ENCODE data around the gene CSH2.
"Not testable (repeated sequence)": the region's sequence is repeated elsewhere in the genome, so short reads cannot be mapped to it uniquely, and the experiment has no call there.

CSH2 gene

GRCh38 chr17:63873577-63873976 is at the start of gene CSH2:
Gene CSH2 (minus strand): TSS chr17:63873677. CDS start chr17:63873614, 63 bp downstream.
- DNase-seq (ENCODE audit: low read depth): not testable (repeated sequence)

- not testable (repeated sequence) for DNase-seq (ENCODE audit: low read depth)
Observed at GRCh38 chr17:63922402-63922801, 48.9 kb upstream of the CSH2 start.

GRCh38 chr17:63920779-63921178 is 47.3 kb upstream of the CSH2 start:
- not testable (repeated sequence) for DNase-seq (ENCODE audit: low read depth)

- DNase-seq (ENCODE audit: low read depth): not testable (repeated sequence)
Observed at GRCh38 chr17:63920050-63920449, 46.6 kb upstream of the CSH2 start.

GRCh38 chr17:63919311-63919723 is 45.8 kb upstream of the CSH2 start:
- peak; percentile 42 for DNase-seq (ENCODE audit: low read depth)

GRCh38 chr17:63918789-63919305 is 45.4 kb upstream of the CSH2 start, which contains the start of gene GH1:
Gene GH1 (minus strand): TSS chr17:63918839. CDS start chr17:63918776, 63 bp downstream.
- not testable (repeated sequence) for DNase-seq (ENCODE audit: low read depth)

GRCh38 chr17:63918305-63918704 is 44.8 kb upstream of the CSH2 start:
- no peak for DNase-seq (ENCODE audit: low read depth)

- DNase-seq (ENCODE audit: low read depth): no peak
Observed at GRCh38 chr17:63917646-63918045, 44.2 kb upstream of the CSH2 start.

GRCh38 chr17:63917206-63917605 is 43.7 kb upstream of the CSH2 start:
- not testable (repeated sequence) for DNase-seq (ENCODE audit: low read depth)

- no peak for DNase-seq (ENCODE audit: low read depth)
Observed at GRCh38 chr17:63916566-63917185, 43.2 kb upstream of the CSH2 start.

GRCh38 chr17:63915753-63916152 is 42.3 kb upstream of the CSH2 start:
- DNase-seq (ENCODE audit: low read depth): not testable (repeated sequence)

- DNase-seq (ENCODE audit: low read depth): no peak
Observed at GRCh38 chr17:63914471-63914870, 41.0 kb upstream of the CSH2 start.

- DNase-seq (ENCODE audit: low read depth): peak; percentile 32
Observed at GRCh38 chr17:63911657-63912100, 38.2 kb upstream of the CSH2 start.

GRCh38 chr17:63911041-63911635 is 37.7 kb upstream of the CSH2 start, which contains the start of gene CSHL1:
Gene CSHL1 (minus strand): TSS chr17:63911258. CDS start chr17:63911196, 62 bp downstream.
- no peak for DNase-seq (ENCODE audit: low read depth)

GRCh38 chr17:63910096-63910495 is 36.6 kb upstream of the CSH2 start:
- DNase-seq (ENCODE audit: low read depth): no peak

- DNase-seq (ENCODE audit: low read depth): not testable (repeated sequence)
Observed at GRCh38 chr17:63909586-63909985, 36.1 kb upstream of the CSH2 start.

GRCh38 chr17:63907161-63907778 is 33.8 kb upstream of the CSH2 start:
- DNase-seq (ENCODE audit: low read depth): not testable (repeated sequence)

GRCh38 chr17:63904796-63905195 is 31.3 kb upstream of the CSH2 start:
- not testable (repeated sequence) for DNase-seq (ENCODE audit: low read depth)

- not testable (repeated sequence) for DNase-seq (ENCODE audit: low read depth)
Observed at GRCh38 chr17:63903787-63904201, 30.3 kb upstream of the CSH2 start.

- DNase-seq (ENCODE audit: low read depth): not testable (repeated sequence)
Observed at GRCh38 chr17:63901971-63902370, 28.5 kb upstream of the CSH2 start.

GRCh38 chr17:63898899-63899798 is 25.7 kb upstream of the CSH2 start:
- DNase-seq (ENCODE audit: low read depth): not testable (repeated sequence)
